Omental fat pad (tissue), 4 donors: ENCODE data around the gene PYGO2. TPM values are rescaled to one million over a fixed set of nuclear protein-coding genes. Genes with fewer than 3 reads are reported as not detected.
"Not testable (repeated sequence)": the region's sequence is repeated elsewhere in the genome, so short reads cannot be mapped to it uniquely, and the experiment has no call there.

Experiments used
- ATAC-seq: fragments of 150-250 bp; one replicate; pipeline ENCODE4 v1.9.1; 2016; ENCODE audit warnings: mild to moderate bottlenecking, moderate library complexity; ENCODE audit not compliant: low FRiP score
- DNase-seq: peaks from one replicate; pipeline ENCODE4 v3.0.0-alpha.2; 2019; ENCODE audit warnings: low spot score
- total RNA-seq, 4 donors: library from RNA; depleted of rRNA; stranded (reverse); fragments of >200 nt; gene quantifications; one replicate each; pipeline ENCODE4 v1.1.0, GENCODE V29; 2016
- TF ChIP-seq, protein P1 (sequence below), 3 donors: fragments of 450-650 bp; IDR thresholded peaks; one replicate each; pipeline ENCODE4 v1.5.1; 2016 to 2017; ENCODE audit warnings: antibody characterized with exemption in 3 of 3, mild to moderate bottlenecking in 3 of 3, moderate library complexity in 2 of 3

Gene PYGO2
- total RNA-seq, 4 donors from 2014 or later = 10.2 to 21.2 (median 15.9) TPM

DNA sequence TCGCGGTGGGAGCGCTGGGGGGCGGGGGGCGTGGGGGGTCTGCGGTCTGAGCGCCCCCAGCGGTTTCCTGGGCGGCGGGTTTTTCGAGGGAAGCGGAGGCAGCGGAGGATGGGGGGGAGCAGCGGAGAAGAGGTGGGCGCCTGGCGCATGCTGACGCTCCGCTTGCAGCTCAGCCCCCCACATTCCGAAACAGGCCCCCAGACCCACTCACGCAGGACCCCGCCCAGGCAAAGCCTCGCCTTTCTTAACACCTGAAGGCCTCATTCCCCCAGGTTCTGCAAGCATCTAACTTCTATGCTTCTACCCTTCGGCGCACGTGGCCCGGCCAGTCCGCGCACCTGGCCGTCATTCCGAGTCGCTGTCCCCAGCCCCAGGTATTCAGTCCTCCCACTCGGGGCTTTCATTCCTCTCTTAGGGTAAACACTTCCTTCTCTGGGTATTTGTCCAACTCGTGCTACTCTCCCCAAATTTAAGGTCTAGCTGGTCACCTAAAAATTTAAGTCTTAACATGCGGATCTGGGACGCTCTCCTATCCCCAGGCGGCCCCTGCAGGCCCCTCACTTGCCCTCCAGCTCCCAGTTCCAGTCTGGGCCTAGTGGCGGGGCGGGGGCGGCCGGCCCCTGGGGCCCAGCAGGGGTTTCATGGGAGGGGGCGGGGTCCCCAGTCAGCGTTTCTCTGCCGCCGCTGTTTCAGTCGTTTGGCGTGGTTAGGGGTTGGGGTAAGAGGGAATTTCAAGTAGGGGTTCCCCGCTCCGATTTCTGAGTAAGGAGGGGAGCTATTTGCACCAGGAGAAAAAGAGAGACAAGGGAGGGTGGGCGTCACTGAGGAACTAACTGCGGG is 38.2 kb upstream of the PYGO2 start:
- DNase-seq (no peak), ATAC-seq (no peak)
- TF ChIP-seq, protein P1, sequence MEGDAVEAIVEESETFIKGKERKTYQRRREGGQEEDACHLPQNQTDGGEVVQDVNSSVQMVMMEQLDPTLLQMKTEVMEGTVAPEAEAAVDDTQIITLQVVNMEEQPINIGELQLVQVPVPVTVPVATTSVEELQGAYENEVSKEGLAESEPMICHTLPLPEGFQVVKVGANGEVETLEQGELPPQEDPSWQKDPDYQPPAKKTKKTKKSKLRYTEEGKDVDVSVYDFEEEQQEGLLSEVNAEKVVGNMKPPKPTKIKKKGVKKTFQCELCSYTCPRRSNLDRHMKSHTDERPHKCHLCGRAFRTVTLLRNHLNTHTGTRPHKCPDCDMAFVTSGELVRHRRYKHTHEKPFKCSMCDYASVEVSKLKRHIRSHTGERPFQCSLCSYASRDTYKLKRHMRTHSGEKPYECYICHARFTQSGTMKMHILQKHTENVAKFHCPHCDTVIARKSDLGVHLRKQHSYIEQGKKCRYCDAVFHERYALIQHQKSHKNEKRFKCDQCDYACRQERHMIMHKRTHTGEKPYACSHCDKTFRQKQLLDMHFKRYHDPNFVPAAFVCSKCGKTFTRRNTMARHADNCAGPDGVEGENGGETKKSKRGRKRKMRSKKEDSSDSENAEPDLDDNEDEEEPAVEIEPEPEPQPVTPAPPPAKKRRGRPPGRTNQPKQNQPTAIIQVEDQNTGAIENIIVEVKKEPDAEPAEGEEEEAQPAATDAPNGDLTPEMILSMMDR (IDR thresholded peaks at IDR 0.05) = no peak

DNA sequence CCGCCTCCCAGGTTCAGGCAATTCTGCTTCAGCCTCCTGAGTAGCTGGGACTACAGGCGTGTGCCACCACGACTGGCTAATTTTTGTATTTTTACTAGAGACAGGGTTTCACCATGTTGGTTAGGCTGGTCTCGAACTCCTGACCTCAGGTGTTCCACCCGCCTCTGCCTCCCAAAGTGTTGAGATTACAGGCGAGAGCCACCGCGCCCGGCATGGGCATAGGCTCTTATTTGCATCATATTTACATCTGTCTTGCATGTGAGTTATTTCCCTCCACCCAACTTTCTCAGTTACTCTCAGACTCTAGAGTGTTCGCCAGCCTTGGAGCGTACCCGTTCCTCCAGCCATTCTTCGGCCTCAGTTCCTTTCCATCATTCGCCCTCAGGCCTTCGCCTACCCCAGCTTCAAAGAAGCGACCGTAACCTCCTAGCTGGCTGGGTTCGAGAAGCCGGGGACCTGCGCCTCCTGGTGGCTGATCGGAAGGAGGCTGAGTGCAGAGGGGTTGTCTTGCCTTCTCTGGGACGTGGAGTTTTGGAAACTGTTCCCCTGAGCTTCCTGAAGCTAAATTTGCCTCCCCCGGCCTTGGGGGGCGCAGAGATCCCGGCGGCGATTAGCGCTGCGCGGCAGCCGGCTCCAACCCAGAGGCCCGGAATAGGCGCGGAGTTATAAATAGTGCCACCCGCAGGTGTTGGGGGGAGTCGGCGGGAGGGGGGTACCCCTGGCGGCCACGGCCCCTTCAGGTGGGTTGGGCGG is 37.4 kb upstream of the PYGO2 start:
- ATAC-seq = no peak
- TF ChIP-seq, protein P1 (IDR thresholded peaks at IDR 0.05) = peak in 1 of 3 donors; percentile 47
- DNase-seq = no peak

DNA sequence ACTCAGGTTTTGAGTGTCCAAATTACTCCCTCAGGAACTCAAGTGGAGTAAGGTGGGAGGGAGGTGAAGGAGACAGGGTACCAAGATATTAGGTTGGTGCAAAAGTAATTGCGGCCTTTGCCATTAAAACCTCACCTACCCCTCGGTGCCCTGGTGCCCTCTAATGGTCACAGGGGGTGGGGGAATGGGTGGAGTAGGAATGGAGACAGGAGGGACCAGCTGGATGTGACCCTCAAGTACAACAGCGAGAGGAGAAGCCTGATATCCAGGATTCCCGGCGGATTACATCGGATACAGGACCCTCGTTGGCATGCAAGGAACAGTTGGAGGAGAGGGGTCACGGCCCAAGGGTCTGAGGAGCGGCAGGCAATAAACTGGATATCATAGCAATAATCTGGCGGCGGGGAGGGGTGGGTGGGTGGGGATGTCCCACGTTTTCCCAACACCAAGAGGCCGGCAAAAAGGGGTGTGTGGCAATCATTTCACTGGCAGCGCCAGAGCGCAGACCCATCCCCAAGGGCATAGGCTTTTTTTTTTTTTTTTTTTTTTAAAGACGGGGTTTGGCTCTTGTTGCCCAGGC is 36.7 kb upstream of the PYGO2 start:
- TF ChIP-seq, protein P1 (IDR thresholded peaks at IDR 0.05) = no peak
- DNase-seq = no peak
- no peak for ATAC-seq

DNA sequence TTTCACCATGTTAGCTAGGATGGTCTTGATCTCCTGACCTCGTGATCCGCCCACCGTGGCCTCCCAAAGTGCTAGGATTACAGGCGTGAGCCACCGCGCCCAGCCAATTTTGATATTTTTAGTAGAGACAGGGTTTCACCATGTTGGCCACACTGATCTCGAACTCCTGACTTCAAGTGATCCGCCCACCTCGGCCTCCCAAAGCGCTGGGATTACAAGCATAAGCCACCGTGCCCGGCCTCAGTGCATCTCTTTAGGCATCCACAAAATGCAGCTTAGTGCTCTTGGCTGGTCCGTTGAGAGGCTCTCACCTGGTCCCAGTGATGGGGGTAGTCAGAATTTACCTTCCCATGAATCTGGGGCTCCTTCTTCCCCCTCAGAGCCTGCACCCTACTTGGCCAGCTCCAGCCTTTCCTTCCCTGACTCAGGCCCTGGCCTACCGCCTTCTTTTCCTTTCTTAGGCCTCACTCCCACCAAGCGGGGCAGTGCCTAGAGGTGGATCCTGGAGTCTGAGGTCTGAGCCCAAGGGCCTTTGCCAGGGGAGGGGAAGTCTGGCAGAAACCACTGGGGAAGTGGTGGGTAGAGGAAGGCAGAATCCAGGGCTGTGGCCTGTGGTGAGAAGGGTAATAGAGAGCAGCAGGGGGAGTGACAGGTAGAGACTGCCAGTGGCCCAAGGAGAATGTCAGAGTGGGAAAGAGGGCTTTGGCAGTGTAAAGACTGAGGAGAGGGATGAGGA is 35.6 kb upstream of the PYGO2 start:
- TF ChIP-seq, protein P1 (IDR thresholded peaks at IDR 0.05) = no peak
- ATAC-seq = no peak
- DNase-seq = no peak

- ATAC-seq = peak; percentile 46
These were observed 33.9 kb upstream of the PYGO2 start for GRCh38 chr1:154995301-154995983.

GRCh38 chr1:154994591-154994990 is 33.0 kb upstream of the PYGO2 start:
- TF ChIP-seq, protein P1 (IDR thresholded peaks at IDR 0.05) = no peak
- ATAC-seq (no peak), DNase-seq (no peak)

More at GRCh38 chr1:154995301-154995983, 33.9 kb upstream of the PYGO2 start:
- DNase-seq = not testable (repeated sequence)
